Liver (tissue), 3 donors: Measurements from ENCODE around the gene ANGPT4.

Experiments used
- EGR1 ChIP-seq, 2 donors: IDR thresholded peaks; 2 replicates each; pipeline ENCODE4 v1.6.1; 2016 to 2018; ENCODE audit warnings: antibody characterized with exemption in 2 of 2, low read depth in 2 of 2
- JUND ChIP-seq, 2 donors: IDR thresholded peaks; 2 replicates each; pipeline ENCODE4 v1.6.1; 2016; ENCODE audit warnings: antibody characterized with exemption in 2 of 2
- RXRA ChIP-seq, 2 donors: IDR thresholded peaks; 2 replicates each; pipeline ENCODE4 v1.6.1; 2017 to 2018; ENCODE audit warnings: antibody characterized with exemption in 2 of 2, mild to moderate bottlenecking in 1 of 2
- TAF1 ChIP-seq: conservative IDR thresholded peaks from 2 replicates; pipeline ENCODE4 v1.6.1; 2016; ENCODE audit warnings: antibody characterized with exemption, mild to moderate bottlenecking
- YY1 ChIP-seq: IDR thresholded peaks from 2 replicates; pipeline ENCODE4 v1.6.1; 2016; ENCODE audit warnings: antibody characterized with exemption, mild to moderate bottlenecking
- TF ChIP-seq, protein P1 (sequence below): fragments of 150-350 bp; IDR thresholded peaks from 2 replicates; pipeline ENCODE4 v1.5.1; 2017; ENCODE audit warnings: improper control_type of control experiment, low read depth, low read length; ENCODE audit not compliant: missing input control
- TF ChIP-seq, protein P2 (sequence below): IDR thresholded peaks from 2 replicates; pipeline ENCODE4 v1.6.1; 2016; ENCODE audit warnings: antibody characterized with exemption
- TF ChIP-seq, protein P3 (sequence below): IDR thresholded peaks from 2 replicates; pipeline ENCODE4 v1.6.1; 2016; ENCODE audit warnings: antibody characterized with exemption
- TF ChIP-seq, protein P4 (sequence below): IDR thresholded peaks from 2 replicates; pipeline ENCODE4 v1.6.1; 2016; ENCODE audit warnings: antibody characterized with exemption, mild to moderate bottlenecking
- donor health status: healthy.
- donor health status: healthy.

DNA sequence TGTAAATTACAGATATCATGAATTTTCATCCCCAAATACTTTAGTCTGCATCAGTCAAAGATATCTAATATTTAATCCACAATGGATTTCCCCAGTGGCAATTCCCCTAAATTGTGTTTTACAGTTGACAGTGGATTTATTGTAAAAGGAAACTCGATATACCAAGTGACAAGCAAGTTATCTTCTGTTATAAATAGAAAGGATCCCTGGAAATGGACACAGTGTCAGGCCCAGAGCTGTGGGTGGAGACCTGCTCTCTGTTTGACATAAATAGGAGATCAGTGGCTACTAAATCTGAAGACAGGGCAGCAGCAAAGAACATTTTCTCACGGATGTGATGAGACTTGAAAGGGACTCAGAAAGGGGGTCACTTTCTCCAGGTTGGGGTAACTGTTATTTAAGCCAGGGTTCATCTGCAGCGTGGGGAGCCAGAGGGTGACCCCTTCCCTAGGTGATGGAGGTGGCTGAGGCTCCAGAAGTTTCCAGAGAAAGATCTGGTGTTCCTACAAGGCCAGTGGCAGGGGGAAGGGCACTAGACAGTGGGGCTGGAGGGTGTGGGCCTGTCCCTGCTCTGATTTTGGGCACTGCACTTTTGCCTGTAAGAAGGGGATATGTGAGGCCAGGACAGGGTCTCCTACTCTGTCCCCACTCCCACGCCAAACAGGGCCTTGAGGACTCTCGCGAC, 94.9 kb downstream of the ANGPT4 start:
- TF ChIP-seq, protein P1, sequence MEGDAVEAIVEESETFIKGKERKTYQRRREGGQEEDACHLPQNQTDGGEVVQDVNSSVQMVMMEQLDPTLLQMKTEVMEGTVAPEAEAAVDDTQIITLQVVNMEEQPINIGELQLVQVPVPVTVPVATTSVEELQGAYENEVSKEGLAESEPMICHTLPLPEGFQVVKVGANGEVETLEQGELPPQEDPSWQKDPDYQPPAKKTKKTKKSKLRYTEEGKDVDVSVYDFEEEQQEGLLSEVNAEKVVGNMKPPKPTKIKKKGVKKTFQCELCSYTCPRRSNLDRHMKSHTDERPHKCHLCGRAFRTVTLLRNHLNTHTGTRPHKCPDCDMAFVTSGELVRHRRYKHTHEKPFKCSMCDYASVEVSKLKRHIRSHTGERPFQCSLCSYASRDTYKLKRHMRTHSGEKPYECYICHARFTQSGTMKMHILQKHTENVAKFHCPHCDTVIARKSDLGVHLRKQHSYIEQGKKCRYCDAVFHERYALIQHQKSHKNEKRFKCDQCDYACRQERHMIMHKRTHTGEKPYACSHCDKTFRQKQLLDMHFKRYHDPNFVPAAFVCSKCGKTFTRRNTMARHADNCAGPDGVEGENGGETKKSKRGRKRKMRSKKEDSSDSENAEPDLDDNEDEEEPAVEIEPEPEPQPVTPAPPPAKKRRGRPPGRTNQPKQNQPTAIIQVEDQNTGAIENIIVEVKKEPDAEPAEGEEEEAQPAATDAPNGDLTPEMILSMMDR, result no peak
- TF ChIP-seq TAF1, result no peak
- TF ChIP-seq RXRA (IDR thresholded peaks at IDR 0.05), result no peak
- TF ChIP-seq, protein P2, sequence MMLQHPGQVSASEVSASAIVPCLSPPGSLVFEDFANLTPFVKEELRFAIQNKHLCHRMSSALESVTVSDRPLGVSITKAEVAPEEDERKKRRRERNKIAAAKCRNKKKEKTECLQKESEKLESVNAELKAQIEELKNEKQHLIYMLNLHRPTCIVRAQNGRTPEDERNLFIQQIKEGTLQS, result no peak
- no peak for TF ChIP-seq YY1
- TF ChIP-seq, protein P3, sequence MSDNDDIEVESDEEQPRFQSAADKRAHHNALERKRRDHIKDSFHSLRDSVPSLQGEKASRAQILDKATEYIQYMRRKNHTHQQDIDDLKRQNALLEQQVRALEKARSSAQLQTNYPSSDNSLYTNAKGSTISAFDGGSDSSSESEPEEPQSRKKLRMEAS, result no peak
- TF ChIP-seq JUND (IDR thresholded peaks at IDR 0.05), result no peak
- TF ChIP-seq, protein P4, sequence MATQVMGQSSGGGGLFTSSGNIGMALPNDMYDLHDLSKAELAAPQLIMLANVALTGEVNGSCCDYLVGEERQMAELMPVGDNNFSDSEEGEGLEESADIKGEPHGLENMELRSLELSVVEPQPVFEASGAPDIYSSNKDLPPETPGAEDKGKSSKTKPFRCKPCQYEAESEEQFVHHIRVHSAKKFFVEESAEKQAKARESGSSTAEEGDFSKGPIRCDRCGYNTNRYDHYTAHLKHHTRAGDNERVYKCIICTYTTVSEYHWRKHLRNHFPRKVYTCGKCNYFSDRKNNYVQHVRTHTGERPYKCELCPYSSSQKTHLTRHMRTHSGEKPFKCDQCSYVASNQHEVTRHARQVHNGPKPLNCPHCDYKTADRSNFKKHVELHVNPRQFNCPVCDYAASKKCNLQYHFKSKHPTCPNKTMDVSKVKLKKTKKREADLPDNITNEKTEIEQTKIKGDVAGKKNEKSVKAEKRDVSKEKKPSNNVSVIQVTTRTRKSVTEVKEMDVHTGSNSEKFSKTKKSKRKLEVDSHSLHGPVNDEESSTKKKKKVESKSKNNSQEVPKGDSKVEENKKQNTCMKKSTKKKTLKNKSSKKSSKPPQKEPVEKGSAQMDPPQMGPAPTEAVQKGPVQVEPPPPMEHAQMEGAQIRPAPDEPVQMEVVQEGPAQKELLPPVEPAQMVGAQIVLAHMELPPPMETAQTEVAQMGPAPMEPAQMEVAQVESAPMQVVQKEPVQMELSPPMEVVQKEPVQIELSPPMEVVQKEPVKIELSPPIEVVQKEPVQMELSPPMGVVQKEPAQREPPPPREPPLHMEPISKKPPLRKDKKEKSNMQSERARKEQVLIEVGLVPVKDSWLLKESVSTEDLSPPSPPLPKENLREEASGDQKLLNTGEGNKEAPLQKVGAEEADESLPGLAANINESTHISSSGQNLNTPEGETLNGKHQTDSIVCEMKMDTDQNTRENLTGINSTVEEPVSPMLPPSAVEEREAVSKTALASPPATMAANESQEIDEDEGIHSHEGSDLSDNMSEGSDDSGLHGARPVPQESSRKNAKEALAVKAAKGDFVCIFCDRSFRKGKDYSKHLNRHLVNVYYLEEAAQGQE, result no peak
- TF ChIP-seq EGR1 (IDR thresholded peaks at IDR 0.05; ENCODE audit: low read depth in 2 of 2), result no peak
